HG02763 (cell line): ENCODE results near the gene ACSM5.

Experiments
- ATAC-seq: cut with Tn5 transposase; IDR thresholded peaks from one replicate; pipeline ENCODE4 v1.9.1; 2021; ENCODE audit warnings: mild to moderate bottlenecking, moderate library complexity; ENCODE audit not compliant: unreplicated experiment

Gene ACSM5, protein sequence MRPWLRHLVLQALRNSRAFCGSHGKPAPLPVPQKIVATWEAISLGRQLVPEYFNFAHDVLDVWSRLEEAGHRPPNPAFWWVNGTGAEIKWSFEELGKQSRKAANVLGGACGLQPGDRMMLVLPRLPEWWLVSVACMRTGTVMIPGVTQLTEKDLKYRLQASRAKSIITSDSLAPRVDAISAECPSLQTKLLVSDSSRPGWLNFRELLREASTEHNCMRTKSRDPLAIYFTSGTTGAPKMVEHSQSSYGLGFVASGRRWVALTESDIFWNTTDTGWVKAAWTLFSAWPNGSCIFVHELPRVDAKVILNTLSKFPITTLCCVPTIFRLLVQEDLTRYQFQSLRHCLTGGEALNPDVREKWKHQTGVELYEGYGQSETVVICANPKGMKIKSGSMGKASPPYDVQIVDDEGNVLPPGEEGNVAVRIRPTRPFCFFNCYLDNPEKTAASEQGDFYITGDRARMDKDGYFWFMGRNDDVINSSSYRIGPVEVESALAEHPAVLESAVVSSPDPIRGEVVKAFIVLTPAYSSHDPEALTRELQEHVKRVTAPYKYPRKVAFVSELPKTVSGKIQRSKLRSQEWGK

DNA sequence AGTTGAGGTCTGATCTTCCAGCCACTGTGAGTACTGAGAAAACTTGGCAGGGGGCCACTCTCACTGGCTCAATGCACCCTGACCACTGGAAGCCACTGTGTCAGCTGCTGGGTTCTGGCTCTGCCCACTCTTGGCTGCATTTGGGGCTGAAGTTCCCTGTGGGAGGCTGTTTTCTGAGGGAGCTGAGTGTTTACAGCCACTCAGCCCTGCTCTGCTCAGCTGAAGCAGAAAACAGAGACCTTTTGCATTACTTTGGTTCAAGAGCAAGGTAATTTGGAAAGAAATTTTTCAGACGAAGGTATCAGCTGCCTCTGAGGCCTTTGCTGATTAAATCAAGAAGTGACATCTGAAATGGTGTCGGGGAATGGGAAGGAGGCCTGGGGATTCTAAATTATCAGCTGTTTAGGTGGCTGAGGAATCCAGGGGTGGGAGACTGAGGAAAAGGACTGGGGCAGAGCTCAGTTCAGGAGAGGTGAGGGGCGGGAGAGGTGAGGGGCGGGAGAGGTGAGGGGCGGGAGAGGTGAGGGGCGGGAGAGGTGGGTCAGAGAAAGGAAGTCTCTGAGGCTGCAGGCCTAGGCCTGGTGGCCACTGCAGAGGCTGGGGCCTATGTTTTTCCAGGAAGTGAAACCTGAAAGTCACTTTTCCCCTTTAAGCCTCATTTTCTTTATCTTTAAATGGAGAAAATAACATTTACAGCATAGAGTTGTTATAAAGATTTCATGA is at the start of gene ACSM5:
TSS of gene ACSM5 (plus strand) at position 137 of the 723 bp plus-strand sequence. CDS start 1,951 bp downstream, outside the sequence.
- ATAC-seq: no peak

DNA sequence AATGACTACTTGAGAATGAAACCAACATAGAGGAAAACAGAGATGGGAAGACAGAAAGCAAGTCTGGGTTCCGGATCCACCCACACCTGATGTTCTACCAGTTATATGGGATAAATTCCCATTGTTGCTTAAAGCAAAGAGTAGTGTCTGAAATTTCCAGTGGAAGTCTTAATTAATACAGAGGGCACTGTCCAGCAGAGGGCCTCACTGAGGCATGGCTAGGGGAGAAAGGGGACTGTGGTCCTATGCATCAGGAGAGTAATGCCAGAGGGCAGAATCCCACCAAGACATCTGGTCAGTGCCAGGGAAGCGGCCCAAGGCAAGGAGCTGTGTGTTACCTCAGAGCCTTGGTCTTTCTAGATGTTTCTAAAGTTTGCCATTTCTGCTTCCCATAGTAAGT is 49.3 kb upstream of the ACSM5 start:
- no peak for ATAC-seq

DNA sequence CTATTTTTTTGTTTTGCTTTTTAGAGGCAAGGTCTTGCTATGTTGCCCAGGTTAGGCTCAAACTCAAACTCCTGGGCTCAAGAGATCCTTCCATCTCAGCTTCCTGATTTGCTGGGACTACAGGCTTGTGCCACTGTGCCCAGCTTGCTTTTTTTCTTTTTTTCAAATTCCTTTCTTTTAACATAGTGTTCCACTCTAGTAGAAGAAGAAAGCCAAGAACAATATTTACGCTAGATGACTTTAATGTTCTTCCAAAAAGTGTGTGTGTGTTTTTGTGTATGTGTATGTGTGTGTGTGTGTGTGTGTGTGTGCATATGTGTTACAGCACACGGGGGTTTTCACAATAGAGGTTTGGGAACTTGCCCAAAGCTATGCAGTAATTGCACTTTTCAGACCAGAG is 46.1 kb upstream of the ACSM5 start:
- ATAC-seq: no peak

DNA sequence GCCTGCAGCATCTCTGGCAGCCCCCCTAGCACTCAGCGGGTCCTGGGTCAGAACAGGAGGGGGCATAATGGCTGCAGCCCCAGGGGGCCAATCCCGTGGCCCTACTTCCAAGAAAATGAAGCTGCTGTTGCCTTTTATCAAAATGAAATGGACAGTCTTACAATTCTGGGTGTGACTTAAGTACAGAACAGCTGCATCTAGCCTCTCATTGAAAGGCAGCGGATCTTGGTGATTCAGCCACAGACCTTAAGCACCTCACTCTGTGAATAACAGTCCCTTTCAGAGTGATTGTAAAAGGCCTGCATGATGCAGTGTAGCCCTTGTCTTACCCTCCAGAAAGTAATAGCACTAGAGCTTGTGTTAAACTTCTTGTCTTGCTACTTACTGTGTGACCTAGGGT is 45.3 kb upstream of the ACSM5 start:
- no peak for ATAC-seq

DNA sequence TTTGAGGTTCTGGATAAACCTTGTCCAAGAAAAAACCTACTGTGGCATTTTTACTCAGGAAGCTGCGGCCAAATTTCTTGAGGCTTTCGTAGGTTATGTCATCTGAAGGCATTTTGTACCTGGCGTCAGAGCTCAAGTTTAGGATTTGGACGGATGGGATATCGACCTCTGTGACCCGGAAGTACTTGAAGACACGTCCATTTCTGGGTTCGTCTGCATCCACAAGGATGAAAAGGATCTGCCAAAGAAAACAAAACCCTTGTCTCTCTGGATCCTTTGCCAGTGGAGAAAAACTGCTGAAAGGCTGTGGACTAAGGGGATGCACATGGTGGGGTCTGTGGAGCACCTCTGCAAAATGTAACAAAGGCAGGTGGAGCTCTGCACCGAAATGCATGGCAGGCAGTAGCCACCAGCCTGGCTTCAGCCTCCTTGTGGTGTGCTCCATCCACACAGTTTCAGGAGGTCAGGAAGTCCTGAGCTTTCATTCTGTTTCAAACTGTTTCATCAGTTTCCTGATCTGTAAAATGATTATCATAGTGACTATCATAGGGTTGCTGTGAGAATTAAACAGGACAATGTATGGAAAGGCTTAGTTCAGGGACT is 39.8 kb upstream of the ACSM5 start:
- no peak for ATAC-seq

DNA sequence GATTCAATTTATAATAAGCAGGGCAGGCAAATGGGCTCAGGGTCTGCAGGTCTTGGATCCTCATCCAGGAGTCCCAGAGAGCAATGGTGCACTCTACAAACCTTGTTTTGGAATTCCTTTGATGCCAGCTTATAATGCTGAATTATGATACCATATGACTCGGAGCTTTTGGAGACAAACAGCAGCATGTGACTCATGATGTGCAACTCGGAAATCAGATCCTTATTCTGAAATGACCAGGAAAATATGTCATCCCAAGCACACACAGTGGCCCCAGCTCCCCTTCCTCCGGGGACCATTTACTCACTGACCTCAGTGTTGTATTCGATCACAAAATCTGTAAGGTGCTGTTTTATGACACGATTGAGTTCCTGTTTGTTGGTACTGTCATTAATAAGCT is 36.6 kb upstream of the ACSM5 start:
- ATAC-seq: no peak

DNA sequence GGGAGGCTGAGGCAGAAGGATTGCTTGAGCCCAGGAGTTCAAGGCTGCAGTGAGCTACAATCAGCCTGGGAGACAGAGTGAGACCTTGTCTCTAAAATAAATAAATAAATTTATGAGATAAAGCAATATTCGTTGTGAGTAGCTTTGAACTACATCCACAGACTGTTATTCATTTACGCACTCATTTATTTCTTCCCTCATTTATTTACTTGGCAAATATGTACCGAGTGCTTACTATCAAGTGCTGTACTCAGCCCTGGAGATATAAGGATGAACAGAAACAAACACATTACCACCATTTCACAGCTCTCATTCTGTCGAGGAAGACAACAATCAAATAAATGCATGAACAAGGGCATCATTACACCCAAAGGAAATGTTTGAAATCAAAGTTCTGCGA is 32.2 kb upstream of the ACSM5 start:
- no peak for ATAC-seq

DNA sequence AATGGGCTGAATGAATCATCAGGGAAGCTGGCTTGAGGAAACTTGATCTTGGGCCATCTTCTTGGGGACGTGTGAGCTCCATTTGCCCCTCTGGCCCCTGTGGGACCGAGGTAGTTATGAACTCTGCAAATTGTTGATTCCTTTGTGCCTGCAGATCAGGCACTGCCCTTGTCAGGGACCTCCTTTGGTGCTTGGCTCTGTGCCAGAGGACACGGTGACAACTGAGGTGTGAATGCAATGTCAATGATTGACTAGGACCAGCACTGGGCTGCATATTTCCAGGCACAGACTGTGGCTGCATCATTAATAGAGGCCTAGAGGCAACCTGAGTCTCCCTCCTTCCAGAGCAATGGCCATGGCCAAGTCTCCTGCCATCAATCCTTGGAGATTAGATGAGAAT is 28.6 kb upstream of the ACSM5 start:
- ATAC-seq: no peak

DNA sequence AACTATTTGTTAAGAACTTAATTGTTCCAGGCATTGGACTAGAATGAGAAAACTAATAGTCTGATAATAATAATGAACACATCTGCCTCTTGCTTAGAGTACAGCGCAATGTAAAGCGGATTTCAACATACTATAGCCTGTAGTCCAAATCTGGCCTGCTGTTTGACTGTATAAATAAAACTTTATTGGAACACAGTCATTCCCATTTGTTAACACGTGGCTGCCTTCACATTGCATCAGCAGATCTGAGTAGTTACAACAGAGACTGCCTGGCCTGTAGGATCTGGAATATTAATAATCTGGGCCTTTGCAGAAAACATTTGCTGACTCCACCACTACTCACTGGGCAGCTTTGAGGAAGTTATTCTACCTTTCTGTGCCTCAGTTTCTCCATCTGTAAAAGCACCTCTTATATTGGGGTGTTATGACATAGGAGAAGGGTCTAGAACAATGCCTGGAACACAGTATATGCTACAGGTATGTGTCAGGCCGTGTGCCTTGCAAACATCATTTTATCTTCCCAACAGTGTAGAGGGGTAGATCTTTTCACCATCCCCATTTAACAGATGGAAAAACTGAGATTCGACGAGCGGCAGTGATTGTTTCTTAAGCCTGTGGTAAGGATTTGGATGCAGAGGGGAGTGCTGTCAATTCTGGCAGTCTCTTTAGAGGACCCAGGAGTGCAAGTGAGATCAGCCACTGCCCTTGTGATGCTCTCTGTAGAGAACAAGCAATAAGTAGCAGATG is 27.0 kb upstream of the ACSM5 start:
- no peak for ATAC-seq

DNA sequence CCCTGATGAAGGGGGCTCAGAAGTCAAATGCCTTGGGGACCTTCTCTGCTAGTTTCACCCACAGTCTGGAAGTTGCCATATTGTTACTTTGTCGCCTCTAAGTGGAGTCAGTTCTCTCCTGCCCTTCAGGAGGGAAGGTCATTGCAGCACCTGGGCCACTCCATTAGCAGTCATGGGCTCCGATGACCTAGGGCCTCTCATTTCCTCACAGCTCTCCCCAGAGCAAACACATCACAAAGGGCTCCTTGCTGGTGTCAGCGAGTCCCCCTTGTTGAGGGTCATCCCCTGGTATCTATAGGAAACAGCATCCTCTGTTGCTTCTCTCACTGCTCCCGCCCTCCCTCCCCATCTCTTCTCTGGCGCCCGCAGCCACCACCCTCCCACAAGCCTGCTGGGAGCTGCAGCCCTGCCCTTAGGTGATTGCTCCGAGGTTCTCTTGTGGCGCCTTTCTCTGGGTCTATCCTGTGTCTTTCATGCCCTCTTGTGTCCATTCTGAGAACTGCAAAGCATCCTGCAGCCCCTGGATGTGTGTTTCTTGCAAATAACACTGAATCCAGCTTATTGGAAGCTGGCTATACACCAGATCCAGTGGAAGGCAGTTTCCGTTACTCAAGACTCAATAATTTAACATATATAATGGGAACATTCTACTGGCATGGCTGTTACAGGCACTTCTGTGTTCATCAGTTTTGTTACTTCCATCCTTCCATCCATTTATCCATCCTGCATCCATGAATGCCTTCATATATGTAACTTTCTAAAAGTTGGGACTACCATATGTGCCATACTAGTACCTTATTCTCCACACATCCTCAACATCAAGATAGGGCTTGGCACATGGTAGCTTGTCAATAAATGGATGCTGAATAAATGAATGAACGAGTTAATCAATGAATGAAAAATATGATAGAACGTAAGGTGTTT is 26.0 kb upstream of the ACSM5 start:
- no peak for ATAC-seq

DNA sequence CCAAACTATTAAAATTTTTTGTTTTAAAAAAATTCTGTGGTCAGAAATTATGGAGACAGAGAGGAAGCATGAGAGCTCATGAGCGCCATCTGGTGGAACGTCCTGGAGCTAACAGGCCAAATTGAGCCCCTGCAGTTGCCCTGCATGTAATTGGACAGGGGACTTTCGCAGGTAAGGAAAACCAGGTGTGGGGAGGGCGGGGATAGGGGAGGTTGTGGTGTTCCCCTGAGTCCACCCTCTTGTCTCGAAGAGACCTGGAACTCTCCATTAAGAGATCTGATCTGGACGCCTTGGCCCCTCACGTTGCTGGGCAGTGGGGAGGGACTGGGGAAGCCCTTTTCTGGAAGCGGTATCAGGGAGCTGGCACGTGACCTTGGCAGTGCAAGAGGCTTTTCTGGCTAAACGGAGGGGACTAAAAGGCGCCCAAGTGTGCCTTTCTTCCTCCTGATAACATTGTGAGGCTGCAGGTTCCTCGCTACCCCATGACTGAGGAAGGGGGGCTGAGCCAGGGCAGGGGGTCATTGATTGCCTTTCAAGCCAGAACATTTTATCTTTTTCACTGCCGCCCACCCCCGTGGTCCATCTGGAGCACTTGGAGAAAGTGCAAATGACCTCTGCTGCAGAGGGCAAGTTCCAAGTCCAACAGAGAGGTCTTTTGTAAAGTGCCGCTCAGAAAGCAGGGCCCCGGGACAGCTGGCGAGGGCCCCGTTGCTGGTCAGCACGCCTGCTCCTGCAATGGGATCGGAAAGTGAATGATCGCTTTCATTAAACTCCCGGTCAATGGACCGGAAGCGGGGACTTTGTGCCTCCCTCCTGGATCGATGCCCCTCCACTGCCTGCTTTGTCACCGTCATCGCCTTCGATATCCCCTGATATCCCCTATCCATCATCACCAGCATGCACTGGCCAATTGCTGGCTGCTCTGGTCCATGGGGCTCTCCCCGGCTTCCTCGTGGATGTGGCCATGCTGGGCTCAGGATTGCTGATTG is 23.2 kb upstream of the ACSM5 start:
- no peak for ATAC-seq

DNA sequence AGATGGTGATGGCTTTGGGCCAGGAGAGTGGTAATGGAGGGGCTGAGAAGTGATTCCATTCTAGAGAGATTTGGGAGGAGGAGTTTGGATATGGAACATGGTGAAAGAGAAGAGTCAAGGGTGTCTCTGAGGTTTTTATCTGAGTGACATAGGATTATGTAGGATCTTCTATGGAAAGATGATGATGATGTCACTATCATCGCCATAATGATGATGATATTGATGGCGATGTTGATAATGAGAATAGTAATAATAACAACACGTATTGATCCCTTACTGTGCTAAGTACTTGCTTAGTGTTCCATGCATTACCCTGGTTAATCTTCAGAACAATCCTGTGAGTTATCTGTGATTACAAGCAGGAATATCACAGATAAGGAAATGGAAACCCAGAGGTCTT is 21.4 kb upstream of the ACSM5 start:
- ATAC-seq: no peak

DNA sequence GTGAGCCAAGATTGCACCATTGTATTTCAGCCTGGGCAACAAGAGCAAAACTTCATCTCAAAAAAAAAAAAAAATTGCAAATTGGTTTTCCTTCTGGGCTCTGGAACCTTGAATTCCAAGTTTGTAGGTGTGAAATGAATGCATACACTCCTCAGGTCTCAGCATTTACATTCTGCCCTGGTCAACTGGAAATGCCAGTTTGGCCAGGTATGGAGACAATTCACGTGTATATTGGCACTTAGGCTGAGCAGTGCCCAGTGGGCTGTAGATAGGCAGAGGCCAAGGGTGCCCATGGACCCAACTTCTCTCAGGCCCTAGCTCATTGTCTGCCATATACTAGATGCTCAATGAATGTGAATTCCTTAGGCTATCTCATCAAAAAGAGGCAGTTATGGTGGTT is 20.5 kb upstream of the ACSM5 start:
- no peak for ATAC-seq

DNA sequence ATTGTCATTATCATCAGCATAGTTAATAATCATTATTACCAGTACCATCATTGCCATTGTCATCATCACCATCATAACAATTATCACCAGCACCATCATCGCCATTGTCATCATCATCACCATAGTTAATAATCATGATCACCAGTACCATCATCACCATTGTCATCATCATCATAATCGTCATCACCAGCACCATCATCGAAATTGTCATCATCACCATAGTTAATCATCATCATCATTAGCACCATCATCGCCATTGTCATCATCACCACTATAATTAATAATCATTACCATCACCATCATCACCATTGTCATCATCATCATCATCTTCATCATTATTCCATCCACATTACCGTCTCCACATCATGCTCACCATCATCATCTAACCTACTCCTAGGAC is 18.3 kb upstream of the ACSM5 start:
- no peak for ATAC-seq

DNA sequence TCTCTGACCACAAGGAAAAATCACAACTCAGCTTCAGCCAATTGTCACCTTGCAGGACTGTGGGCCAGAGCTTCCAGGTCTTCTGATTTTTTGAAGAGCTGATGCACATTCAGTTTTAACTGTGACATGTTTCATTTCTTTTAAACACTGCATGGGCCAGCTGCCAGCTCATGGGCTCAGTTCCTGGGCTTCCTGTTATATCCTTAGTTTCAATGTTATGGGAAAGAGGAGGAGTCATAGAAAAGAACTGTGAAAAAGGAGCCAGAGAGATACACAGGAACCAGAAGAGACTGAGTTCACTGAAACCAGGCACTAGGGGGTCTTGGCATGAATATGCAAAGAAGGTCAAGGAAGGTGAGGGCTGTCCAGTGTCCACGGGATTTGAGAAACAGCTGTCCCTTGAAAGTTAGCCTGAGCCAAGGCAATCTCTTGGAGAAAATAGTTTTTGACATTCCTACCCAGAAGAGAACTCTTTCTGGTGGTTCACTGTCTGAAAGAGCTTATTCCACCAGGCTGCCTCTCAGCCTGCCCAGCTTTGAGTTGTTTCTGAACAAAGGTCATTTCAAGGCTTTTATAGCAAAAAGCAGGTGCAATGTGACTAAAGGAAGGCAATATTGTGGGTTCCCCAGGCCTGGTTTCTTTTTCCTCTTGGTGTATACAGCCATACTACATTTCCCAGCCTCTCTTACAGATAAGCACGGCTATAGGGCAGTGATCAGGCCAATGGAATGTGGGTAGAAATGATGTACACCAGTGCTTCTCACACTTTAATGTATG is 15.3 kb upstream of the ACSM5 start:
- ATAC-seq: no peak

DNA sequence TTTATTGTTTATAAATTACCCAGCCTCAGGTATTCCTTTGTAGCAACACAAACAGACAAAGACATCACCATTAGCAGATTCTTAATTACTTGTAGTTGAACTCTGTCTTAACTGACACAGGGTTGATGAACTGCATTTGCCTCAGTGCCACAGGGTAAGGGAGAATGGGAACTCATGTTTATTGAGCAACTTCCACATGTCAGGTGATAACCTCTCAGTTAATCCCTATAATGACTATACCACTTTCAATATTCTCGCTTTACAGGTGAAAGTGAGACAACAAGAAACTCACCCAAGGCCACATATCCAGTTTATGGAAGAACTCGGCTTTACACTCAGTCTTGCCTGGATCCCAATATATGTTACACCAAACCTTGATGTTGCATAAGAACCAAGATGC is 13.4 kb upstream of the ACSM5 start:
- no peak for ATAC-seq

DNA sequence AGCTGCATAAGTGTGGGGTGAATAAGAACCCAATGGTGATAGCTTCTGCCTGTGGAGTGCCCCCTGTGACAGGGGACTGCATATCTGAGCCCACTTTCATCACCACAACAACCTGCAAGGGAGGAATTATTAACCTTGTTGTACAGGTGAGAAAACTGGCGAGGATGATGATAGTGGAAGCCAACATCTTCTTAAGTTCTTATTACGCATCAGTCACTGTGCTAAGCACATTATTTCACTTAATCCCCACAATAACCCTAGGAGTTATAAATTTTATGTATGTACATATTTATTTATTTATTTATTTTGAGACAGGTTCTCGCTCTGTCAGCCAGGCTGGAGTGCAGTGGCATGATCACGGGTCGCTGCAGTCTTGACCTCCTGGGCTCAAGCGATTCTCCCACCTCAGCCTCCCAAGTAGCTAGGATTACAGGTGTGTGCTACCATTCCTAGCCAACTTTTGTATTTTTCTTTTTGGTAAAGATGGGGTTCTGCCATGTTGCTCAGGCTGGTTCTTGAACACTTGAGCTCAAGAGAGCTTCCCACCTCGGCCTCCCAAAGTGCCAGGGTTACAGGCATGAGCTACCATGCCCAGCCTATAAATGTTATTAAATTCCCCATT is 12.4 kb upstream of the ACSM5 start:
- ATAC-seq: no peak
